ENCODE data around the gene TCF3. TPM values are rescaled to one million over a fixed set of nuclear protein-coding genes. Genes with fewer than 3 reads are reported as not detected.

TCF3 gene
- total and polyA plus RNA-seq, 4 donors, result 5.2 to 119 (median 12.8) TPM

GRCh38 chr19:1631557-1632100, 20.8 kb downstream of the TCF3 start:
- TF ChIP-seq YY1 (IDR thresholded peaks at IDR 0.05) (no peak), MAX (IDR thresholded peaks at IDR 0.05) (no peak), EGR1 (IDR thresholded peaks at IDR 0.05; ENCODE audit: low read depth in 2 of 2) (no peak), SP1 (IDR thresholded peaks at IDR 0.05) (no peak), RXRA (IDR thresholded peaks at IDR 0.05) (no peak), TAF1 (conservative IDR thresholded peaks at IDR 0.05) (no peak), ATF3 (IDR thresholded peaks at IDR 0.05) (no peak), NR2F2 (IDR thresholded peaks at IDR 0.05) (no peak), ZBTB33 (IDR thresholded peaks at IDR 0.05) (no peak), RAD21 (IDR thresholded peaks at IDR 0.05) (no peak), HNF4G (IDR thresholded peaks at IDR 0.05) (no peak), GABPA (IDR thresholded peaks at IDR 0.05 in 1 of 2, conservative IDR thresholded peaks at IDR 0.05 in 1 of 2) (no peak), JUND (IDR thresholded peaks at IDR 0.05) (no peak), FOXA2 (IDR thresholded peaks at IDR 0.05) (no peak)
- peaks cover 0 to 5% (median 2%) of the 10 kb centered on the region in 4 donors for H3K36me3 ChIP-seq (ENCODE audit: control insufficient read depth in 4 of 4, insufficient read depth in 3 of 4, low read depth in 1 of 4, low read length in 3 of 4)
- WGBS, result 96% methylated on average over 31 of the region's 31 CpGs

GRCh38 chr19:1630811-1631210, 21.6 kb downstream of the TCF3 start:
- H3K27ac ChIP-seq (ENCODE audit: low read depth in 1 of 2, low read length in 2 of 2), result no peak overlapping the region
- no peak overlapping the region for H3K9ac ChIP-seq (ENCODE audit: low read depth in 1 of 2, low read length in 2 of 2)
- DNase-seq (ENCODE audit: low spot score), result no peak
- no peaks in the 10 kb centered on the region for H3K27me3 ChIP-seq (ENCODE audit: control insufficient read depth in 4 of 4, insufficient read depth in 4 of 4, low read length in 3 of 4)
- H3K9me3 ChIP-seq (ENCODE audit: control insufficient read depth in 4 of 4, low read length in 3 of 4), result peaks cover 0 to 2% (median 0%) of the 10 kb centered on the region in 4 donors
- no peak overlapping the region for H3K4me3 ChIP-seq (ENCODE audit: low read depth in 1 of 3, low read length in 3 of 3)
- WGBS, result 94% methylated on average over 17 of the region's 17 CpGs
- no peaks in the 10 kb centered on the region for H3K4me1 ChIP-seq (ENCODE audit: control insufficient read depth in 4 of 4, insufficient read depth in 4 of 4, low read length in 3 of 4)
- peaks cover 0 to 5% (median 2%) of the 10 kb centered on the region in 4 donors for H3K36me3 ChIP-seq (ENCODE audit: control insufficient read depth in 4 of 4, insufficient read depth in 3 of 4, low read depth in 1 of 4, low read length in 3 of 4)
- TF ChIP-seq RXRA (IDR thresholded peaks at IDR 0.05) (no peak), HNF4A (conservative IDR thresholded peaks at IDR 0.05) (no peak), ATF3 (IDR thresholded peaks at IDR 0.05) (no peak), EGR1 (IDR thresholded peaks at IDR 0.05; ENCODE audit: low read depth in 2 of 2) (no peak)

More at GRCh38 chr19:1631557-1632100, 20.8 kb downstream of the TCF3 start:
- no peak for DNase-seq (ENCODE audit: low spot score)
- H3K4me3 ChIP-seq (ENCODE audit: low read depth in 1 of 3, low read length in 3 of 3), result no peak overlapping the region
- no peak overlapping the region for H3K9ac ChIP-seq (ENCODE audit: low read depth in 1 of 2, low read length in 2 of 2)
- no peak overlapping the region for H3K27ac ChIP-seq (ENCODE audit: low read depth in 1 of 2, low read length in 2 of 2)
- H3K27me3 ChIP-seq (ENCODE audit: control insufficient read depth in 4 of 4, insufficient read depth in 4 of 4, low read length in 3 of 4), result no peaks in the 10 kb centered on the region
- H3K4me1 ChIP-seq (ENCODE audit: control insufficient read depth in 4 of 4, insufficient read depth in 4 of 4, low read length in 3 of 4), result no peaks in the 10 kb centered on the region
- peaks cover 0 to 2% (median 0%) of the 10 kb centered on the region in 4 donors for H3K9me3 ChIP-seq (ENCODE audit: control insufficient read depth in 4 of 4, low read length in 3 of 4)

- no peaks in the 10 kb centered on the region for H3K4me1 ChIP-seq (ENCODE audit: control insufficient read depth in 4 of 4, insufficient read depth in 4 of 4, low read length in 3 of 4)
- no peak overlapping the region for H3K9ac ChIP-seq (ENCODE audit: low read depth in 1 of 2, low read length in 2 of 2)
- no peak for DNase-seq (ENCODE audit: low spot score)
- peaks cover 0 to 4% (median 1%) of the 10 kb centered on the region in 4 donors for H3K36me3 ChIP-seq (ENCODE audit: control insufficient read depth in 4 of 4, insufficient read depth in 3 of 4, low read depth in 1 of 4, low read length in 3 of 4)
- H3K27ac ChIP-seq (ENCODE audit: low read depth in 1 of 2, low read length in 2 of 2), result no peak overlapping the region
- H3K4me3 ChIP-seq (ENCODE audit: low read depth in 1 of 3, low read length in 3 of 3), result no peak overlapping the region
- no peaks in the 10 kb centered on the region for H3K27me3 ChIP-seq (ENCODE audit: control insufficient read depth in 4 of 4, insufficient read depth in 4 of 4, low read length in 3 of 4)
- WGBS, result 94% methylated on average over 20 of the region's 20 CpGs
- TF ChIP-seq GABPA (IDR thresholded peaks at IDR 0.05 in 1 of 2, conservative IDR thresholded peaks at IDR 0.05 in 1 of 2), result no peak
- TF ChIP-seq FOXA1 (IDR thresholded peaks at IDR 0.05), result no peak
- TF ChIP-seq CTCF (IDR thresholded peaks at IDR 0.05; ENCODE audit: low read depth, low read length, missing input control), result no peak
- TF ChIP-seq HNF4G (IDR thresholded peaks at IDR 0.05), result no peak
- no peak for TF ChIP-seq RAD21 (IDR thresholded peaks at IDR 0.05)
- TF ChIP-seq MAX (IDR thresholded peaks at IDR 0.05), result no peak
- no peak for TF ChIP-seq RXRA (IDR thresholded peaks at IDR 0.05)
- no peak for TF ChIP-seq EGR1 (IDR thresholded peaks at IDR 0.05; ENCODE audit: low read depth in 2 of 2)
- TF ChIP-seq ATF3 (IDR thresholded peaks at IDR 0.05), result no peak
- TF ChIP-seq FOXA2 (IDR thresholded peaks at IDR 0.05), result no peak
- no peak for TF ChIP-seq YY1 (IDR thresholded peaks at IDR 0.05)
- H3K9me3 ChIP-seq (ENCODE audit: control insufficient read depth in 4 of 4, low read length in 3 of 4), result peaks cover 0 to under 1% (median 0%) of the 10 kb centered on the region in 4 donors
Observed at GRCh38 chr19:1630012-1630411, 22.4 kb downstream of the TCF3 start.
